ENCODE data around the gene SPINDOC. TPM values are rescaled to one million over a fixed set of nuclear protein-coding genes. Genes with fewer than 3 reads are reported as not detected.

SPINDOC gene
- total RNA-seq, 1 experiment from 2014 or later = 50.9 TPM

- TF ChIP-seq REST (IDR thresholded peaks at IDR 0.05; ENCODE audit: low read depth) (no peak), EGR1 (IDR thresholded peaks at IDR 0.05; ENCODE audit: low read depth) (peak; percentile 62), CBX3 (IDR thresholded peaks at IDR 0.05; ENCODE audit: low read depth) (no peak)
Observed at GRCh38 chr11:63769042-63769713, 44.1 kb upstream of the SPINDOC start (continued).

GRCh38 chr11:63769714-63770455 is 43.4 kb upstream of the SPINDOC start:
- H3K9ac ChIP-seq (ENCODE audit: low read length) = no peak overlapping the region
- H3K9me3 ChIP-seq (ENCODE audit: control insufficient read depth in 1 of 2, insufficient read depth in 1 of 2, low read depth in 1 of 2, low read length in 2 of 2) = no peaks in the 10 kb centered on the region
- ChIA-PET RAD21 (ENCODE audit: low non-redundant PET in 1 of 2, low total read pairs in 2 of 2, uncharacterized antibody in 2 of 2, unreplicated experiment in 2 of 2) (interaction anchor here in 1 of 2 experiments (1.1 kb wide), 1 partner anchor 44 kb away, joined by 3 read pairs; no protein-coding TSS in a partner anchor), POLR2A (no interaction called here), CTCF (interaction anchor here (1.4 to 2.7 kb wide), 3 partner anchors 131 to 176 kb away, joined by 3 to 20 read pairs (median 3); no protein-coding TSS in a partner anchor)
- H3K27me3 ChIP-seq (ENCODE audit: insufficient read depth, low read length) = no peaks in the 10 kb centered on the region
- H3K4me3 ChIP-seq (replicated peaks in 1 of 2; ENCODE audit: low read depth in 1 of 2, low read length in 2 of 2) = peak overlapping the region in 1 of 2 experiments; percentile 88; a peak in 1 of 4 replicates
- H3K27ac ChIP-seq (ENCODE audit: low read depth, low read length) = peak overlapping the region; percentile 90; the same call in 1 of the 2 replicates
- DNase-seq (ENCODE audit: low read depth, low spot score) (no peak), ATAC-seq (no peak)
- H3K9me2 ChIP-seq (ENCODE audit: insufficient read depth) = no peaks in the 10 kb centered on the region
- BruUV-seq (replicated peaks) = no TSS peak
- TF ChIP-seq CEBPB (IDR thresholded peaks at IDR 0.05; ENCODE audit: low read depth) (no peak), SP1 (IDR thresholded peaks at IDR 0.05; ENCODE audit: low read depth) (no peak), RAD21 (IDR thresholded peaks at IDR 0.05; ENCODE audit: low read depth) (no peak), POLR2AphosphoS5 (IDR thresholded peaks at IDR 0.05; ENCODE audit: low read depth, low read length) (no peak), JUND (IDR thresholded peaks at IDR 0.05) (no peak), ATF3 (IDR thresholded peaks at IDR 0.05) (no peak), ELF1 (IDR thresholded peaks at IDR 0.05; ENCODE audit: borderline replicate concordance, low read depth) (no peak), EZH2 (IDR thresholded peaks at IDR 0.05) (no peak), CTCF (IDR thresholded peaks at IDR 0.05 in 2 of 3, conservative IDR thresholded peaks at IDR 0.05 in 1 of 3; ENCODE audit: borderline replicate concordance in 1 of 3, insufficient read depth in 1 of 3, low read depth in 2 of 3, low read length in 2 of 3) (no peak), ZNF274 (IDR thresholded peaks at IDR 0.05; ENCODE audit: low read depth, low read length) (no peak)
- H3K36me3 ChIP-seq (ENCODE audit: control insufficient read depth in 1 of 2, insufficient read depth in 2 of 2, low read length in 2 of 2) = peaks cover 0 to 4% of the 10 kb centered on the region in 2 experiments; a peak in 1 of 4 replicates
- intact Hi-C loops (cut with micrococcal nuclease) = loop anchor here (2.0 to 5.0 kb wide), 2 partner anchors 67 to 377 kb away; no protein-coding TSS in a partner anchor
- H3K4me2 ChIP-seq (ENCODE audit: low read length) = peak overlapping the region; percentile 79
- peaks cover 14 to 29% of the 10 kb centered on the region in 2 experiments for H3K4me1 ChIP-seq (ENCODE audit: control insufficient read depth in 1 of 2, insufficient read depth in 2 of 2, low read length in 2 of 2)
- peaks cover 21% of the 10 kb centered on the region for H3K79me2 ChIP-seq (ENCODE audit: insufficient read depth, low read length)
- H4K20me1 ChIP-seq (ENCODE audit: insufficient read depth) = peaks cover 9% of the 10 kb centered on the region; the same call in 1 of the 2 replicates
- no peak overlapping the region for H2AFZ ChIP-seq (ENCODE audit: low read depth, low read length, poor library complexity, severe bottlenecking)
